NCI-H1417 treated with DMSO at 0.1 percent for 48 hours (cell line): ENCODE measurements around the gene PHACTR1.

Experiments used
- DNase-seq: peaks from one replicate; lab custom pipeline; 2025; lab: John Stamatoyannopoulos, UW

Gene PHACTR1

DNA sequence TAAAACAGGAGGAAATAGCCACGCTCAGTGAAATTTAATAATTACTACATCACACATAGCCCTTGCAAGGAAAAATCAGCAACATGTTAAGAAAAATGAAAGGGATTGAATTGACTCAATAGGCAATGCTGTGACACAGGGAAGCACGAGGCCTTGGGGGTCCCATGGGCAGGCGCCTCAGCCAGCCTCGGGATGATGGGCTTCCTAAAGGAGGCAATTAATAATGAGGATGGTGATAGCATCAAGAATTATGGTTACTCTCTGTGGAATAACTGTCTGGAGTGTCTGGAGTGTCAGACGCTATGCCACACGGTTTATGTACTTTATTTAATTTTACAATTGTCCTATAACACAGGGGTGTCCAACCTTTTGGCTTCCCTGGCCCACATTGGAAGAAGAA is 481.6 kb downstream of the PHACTR1 start:
- DNase-seq, result no peak

DNA sequence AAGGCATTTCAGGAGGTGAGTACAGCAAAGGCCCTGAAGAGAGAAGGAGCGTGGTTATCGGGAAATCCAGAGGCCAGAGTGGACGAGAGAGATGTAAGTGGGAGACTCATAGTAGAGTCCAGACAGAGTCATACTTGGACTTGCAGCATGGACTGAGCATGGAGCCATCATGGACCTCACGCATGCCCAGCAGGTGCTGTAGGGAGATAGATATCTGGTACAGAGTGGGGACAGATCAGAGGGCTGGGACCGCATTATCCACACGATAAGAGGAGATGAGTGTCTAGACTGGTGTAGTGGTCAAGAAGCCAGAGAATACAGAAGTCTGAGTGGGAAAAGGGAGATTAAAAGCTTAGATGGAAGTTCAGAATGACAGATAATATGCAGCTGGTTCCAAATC is 484.8 kb downstream of the PHACTR1 start:
- DNase-seq, result no peak

DNA sequence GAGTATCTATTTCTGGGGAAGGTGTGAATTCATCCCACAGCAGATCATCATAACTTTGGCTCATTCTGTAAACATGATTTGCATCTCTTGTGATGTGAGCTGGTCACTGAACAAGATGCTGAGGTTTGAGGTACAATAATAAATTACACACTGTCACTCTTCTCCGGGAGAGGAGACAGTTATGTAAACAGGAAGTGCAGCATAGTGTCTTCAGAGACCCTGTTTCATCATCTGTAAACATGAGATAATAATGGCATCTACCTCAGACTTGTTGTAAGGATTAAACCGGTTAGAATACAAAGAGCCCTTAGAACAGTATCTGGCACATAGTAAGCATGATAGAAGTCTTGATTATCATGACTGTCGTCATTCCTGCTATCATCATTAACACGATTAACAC is 486.6 kb downstream of the PHACTR1 start:
- no peak for DNase-seq

DNA sequence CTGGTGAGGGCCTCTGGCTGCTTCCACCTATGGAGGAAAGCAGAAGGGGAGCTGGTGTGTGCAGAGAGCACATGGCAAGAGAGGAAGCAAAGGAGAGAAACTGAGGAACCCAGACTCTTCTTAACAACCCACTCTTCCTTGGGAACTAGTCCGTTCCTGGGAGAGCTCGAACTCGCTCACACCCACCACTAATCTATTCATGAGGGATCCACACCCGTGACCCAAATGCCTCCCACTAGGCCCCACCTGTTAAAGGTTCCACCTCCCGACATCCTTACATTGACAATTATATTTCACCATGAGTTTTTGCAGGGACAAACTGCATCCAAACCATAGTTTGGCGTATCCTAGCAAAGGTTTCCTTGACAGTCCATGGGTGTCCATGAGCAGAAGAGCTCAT is 488.5 kb downstream of the PHACTR1 start:
- no peak for DNase-seq

DNA sequence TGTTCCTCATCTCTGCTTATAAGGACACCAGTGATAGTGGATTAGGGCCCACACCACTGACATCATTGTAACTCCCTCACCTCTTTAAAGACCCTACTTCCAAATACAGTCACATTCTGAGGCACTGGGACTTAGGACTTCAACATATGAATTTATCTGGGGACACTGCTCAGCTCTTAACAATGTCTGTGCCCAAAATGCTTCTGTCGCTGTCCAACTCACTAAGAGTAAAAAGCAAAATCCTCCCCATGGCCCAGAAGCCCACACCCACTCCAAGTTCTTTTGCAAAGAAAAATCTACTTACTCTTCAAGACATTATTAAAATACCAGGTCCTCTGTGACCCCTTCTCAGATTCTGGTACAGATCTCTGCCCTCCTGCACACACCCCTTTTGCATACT is 495.5 kb downstream of the PHACTR1 start:
- DNase-seq, result no peak

DNA sequence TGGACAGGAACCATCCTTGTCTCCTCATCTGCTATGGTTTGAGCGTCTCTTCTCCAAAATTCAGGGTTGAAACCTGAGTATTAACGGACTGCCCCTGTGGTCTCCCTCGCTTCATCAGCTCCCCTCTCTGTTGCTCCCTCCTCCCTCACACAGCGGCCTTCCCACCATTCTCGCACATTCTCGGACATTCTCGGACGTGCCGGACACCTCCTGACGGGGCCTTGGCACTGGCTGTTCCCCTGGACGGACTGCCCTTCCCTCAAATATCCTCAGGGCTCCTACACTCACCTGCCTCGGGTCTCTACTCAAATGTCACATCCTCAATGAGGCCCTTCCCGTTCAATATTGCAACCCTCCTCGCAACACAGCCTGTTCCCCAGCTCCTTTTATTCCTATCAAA is 496.0 kb downstream of the PHACTR1 start:
- DNase-seq, result no peak

DNA sequence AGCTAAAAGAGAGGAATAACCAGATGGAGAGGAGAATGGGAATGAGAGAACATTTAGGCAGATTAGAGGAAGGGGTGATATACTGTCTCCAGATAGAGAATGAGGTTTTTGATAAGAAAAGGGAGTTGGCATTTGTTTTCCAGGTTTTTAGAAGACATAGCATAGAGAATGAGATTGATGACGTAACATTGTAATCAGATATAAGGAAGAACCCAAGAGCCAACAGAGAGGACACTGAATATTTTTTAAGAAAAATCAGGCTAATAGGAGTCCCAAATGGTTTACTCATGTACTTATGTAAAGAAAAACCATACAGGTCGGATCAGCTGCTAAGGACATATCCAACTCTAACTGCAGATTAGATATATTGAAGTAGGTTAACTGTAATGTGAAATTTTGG is 498.8 kb downstream of the PHACTR1 start:
- DNase-seq, result no peak

DNA sequence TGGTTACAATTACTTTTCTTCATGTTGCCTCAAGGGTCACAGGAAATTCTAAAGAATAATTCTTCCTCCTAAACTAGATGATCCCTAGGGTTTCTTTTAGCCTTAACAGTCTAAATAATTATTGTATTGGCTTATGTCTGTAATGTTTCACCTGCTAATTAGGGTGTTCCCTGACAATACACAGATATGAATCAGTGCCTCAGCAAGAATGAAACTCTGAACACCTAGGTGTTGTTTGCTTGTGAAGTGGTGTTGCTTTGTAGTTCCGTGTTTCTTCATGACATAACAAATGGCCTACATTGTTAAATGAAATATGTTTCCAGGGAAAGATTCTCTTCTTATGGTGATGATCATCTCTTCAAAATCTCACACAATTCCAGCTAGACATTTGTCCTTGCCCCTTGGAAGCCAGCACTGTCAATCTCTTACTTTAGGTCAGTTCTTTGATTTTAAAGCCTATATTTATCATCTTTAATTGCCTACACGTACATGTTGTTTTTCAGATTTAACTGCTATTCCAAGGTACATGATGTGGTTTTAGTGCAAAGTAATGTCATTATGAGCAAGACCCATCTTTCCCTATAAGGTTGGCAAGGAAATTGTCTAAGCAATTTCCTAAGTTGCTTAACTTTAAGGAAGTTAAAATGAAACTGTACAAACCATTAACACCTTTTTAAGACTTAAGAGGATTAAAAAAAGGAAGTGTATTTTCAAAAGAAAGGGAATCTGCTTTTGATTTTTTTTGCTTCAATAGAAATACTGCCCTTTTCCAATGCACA is 499.9 kb downstream of the PHACTR1 start:
- DNase-seq, result peak; percentile 44

DNA sequence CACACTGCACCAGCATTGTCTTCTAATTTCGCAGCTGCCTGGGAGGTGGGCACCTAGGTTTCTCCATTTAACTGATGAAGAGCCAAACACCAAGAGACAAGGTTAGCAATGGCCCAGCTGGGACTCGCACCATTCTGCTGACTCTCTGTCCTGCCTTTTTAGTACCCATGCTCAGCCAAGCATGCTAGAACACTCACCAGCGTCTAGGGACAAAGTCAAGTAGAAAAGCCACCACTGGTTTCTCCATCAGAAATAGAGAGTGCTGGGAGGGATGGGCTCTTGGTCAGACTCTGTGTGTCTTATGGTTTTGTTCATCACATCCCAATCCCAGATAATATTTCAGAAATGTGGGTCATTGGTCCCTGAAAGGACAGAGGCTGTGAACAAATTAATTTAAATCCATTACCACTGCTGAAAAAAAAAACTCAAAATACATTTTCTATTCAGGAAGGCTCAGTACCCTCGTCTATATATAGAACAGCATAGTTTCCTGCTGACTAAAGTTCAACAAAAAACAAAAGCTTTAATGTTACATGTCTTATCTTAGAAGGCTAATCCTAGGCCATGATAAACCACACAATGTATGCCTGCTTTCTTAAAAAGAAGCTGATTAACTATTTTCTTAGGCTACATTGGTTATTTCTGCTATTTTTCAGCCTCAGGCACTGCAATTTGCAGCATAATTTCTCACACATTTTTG is 500.8 kb downstream of the PHACTR1 start:
- DNase-seq, result no peak

DNA sequence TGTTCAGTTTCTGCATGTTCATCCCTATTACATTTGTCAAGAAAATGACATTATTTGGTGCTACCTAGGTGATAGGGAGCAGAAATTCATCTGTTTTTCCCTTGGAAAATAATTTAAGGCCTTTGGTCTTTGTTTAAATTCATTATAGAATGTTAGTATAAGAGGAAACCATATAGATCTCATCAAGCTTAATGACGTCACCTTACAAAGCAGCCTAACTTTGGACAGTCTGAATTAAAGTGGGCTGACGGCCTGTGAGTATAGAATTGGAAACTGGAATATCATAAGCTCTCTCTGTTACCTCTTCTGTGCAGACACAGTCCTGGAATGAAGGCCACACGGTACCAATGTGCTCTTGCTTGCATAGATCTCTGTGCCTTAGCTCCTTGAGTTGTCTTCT is 503.7 kb downstream of the PHACTR1 start:
- DNase-seq, result no peak

DNA sequence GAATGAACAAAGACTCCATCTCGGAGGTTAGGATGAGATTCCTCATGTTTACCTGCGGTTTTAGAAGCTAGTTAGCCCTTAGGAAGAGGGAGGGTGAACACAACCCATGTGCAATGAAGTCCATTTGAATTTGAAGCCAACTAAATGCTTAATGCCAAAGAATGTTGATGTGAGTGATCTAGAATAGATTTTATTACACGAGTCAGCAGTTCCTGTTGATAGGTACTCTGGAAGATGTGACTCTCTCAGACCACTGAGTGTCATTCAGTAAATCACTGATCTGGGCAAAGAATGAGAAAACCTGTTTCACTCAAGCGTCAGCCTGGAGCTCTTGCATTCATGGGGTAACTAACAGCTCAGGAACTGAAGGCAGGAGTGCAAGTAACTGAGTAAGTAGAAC is 505.5 kb downstream of the PHACTR1 start:
- no peak for DNase-seq

DNA sequence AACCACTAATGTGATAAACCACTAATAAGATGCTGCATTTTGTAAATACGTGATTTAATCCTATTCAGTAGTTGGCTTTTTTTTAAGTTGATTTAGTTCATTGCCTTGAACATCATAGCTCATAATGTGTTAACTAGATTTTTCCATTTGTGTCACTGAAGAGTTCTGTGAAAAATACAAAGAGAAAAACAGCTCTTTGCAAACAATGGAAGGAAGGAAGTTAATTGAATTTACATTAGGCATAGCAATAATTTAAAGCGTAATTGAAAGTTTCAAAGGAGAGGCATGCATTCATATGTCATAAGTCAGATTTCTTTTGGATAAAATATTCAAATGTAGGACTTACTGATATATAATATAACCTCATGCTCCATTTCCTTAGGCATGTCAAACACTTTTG is 509.5 kb downstream of the PHACTR1 start:
- no peak for DNase-seq

DNA sequence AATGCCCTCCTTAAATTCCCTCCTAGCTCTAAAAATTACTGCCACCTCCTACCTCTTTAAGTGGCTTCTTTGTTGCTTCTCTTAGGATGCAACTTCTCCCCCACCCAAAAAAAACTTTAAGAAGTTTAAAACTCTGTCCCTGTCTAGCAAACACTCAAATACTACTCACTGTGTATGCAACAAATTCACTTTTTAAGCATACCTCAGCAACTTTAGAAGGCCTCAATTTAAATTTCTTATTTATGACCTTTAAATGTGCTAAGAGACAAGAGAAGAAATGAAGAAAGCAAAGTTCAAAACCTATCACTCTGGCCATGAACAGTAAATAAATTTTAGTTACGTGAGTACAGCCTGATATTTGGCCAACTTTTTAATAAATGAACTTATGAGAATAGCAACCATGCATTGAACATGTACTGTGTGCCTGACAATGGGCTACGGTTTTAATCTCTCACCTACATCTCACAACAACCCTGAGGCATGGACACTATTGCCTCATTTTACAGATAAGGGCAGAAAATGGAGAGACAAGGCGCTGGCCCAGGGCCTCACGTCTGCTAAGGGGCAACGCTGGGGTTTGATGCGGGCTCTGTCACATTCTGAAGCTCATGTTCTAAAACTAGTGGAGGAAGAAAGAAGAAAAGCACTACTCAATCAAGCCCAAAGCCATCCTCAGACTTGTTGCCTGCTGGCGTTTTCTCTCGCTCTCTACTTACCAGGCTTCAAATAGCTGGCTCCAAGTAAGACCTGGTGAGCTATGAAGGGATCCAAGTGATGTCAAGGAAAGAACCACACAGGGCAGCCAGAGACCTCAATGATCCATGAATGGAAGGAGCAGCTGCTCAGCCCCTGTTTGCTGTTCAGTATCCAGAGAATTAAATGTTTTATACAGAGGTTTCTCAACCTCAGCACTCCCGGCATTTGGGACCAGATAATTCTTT is 512.0 kb downstream of the PHACTR1 start:
- DNase-seq, result no peak

DNA sequence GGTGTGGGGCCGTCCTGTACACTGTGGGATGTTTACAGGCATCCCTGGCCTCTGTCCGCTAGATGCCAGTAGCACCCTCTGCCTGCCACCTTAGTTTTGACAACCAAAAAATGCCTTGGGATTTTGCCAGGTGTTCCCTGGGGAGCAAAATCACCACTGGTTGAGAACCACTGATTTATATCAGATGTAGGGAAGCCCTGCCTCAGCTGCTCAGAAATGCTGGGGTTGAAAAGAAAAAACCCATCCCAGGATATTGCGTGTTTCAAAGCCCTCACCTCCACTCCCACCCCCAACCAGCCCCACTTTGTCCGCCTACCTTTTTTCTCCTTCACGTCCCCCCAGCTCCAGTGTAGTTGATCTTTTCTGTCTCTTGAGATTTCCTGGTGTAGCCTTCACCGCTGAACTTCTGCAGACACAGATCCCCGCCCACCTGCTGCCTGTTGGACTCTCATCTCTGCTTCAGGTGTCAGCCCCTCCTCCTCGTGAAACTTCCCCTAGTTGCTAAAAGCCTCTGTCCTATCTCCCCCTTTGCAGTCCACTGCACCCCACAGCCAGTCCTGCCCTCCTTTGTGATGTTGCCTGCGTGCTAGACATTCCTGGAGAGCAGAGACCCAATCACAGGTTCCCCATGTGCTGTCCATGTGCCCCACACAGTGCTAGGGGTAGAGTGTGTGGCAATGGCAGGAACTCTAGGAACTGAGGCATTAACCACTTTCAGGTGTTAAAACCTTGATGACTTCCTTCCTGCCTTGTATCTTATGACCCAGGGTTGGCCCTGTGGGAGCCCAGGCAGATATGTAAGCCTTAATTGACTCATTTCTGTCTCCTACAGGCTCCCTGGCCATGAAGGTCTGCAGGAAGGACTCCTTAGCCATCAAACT is 512.9 kb downstream of the PHACTR1 start:
- DNase-seq, result no peak

DNA sequence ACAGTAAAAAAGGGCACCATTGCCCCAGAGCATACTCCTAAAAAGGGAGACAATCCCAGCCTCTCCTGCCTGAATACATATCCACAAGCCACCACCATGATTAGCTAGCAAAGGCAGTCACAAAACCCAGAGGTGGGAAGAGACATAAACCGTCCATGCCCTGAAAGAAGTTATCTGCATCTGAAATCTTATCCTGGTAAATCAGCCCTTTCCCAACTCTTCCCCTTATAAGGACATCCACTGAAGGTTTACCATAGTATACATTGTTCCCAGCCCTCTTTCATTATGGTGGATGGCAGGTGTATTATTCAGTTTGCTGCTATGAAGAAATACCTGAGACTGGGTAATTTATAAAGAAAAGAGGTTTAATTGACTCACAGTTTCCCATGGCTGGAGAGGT is 516.5 kb downstream of the PHACTR1 start:
- DNase-seq, result no peak

DNA sequence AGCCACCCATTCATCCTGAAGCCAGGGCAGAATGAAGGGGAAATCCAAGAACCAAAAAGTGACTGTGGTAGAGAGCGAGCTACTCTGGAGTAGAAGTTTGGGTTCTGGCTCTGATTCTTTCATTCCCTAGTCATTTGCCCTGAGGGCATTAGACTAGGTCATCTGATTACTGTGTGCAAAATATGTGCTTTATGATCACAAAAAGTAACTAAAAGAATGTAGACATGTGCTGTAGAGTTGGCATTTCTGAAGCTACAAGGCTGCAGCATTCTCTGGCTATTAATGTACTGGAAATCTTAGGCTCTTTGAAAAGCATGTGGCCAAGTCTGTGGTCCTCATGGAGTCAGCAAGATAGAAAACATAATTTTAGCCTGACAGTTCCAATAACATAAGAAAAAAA is 517.6 kb downstream of the PHACTR1 start:
- DNase-seq, result no peak

DNA sequence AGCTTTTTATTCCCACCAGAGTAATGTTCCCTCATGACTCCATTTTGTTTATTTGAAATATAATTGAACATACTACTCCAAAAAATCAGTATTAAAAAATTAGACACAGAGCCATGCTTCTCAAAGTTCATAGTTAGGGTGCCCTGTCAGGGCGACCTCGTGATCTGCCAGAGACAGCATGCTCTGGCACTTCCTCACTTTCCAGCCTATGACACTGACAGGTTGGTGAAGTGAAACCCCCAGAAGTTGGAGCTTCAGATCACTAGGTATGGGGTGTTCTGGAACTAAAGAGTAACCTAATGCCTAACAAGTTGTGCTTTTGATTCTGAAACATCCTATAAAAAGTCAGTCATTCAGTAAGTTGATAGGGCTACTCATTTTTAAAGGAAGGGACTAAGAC is 518.8 kb downstream of the PHACTR1 start:
- DNase-seq, result no peak

DNA sequence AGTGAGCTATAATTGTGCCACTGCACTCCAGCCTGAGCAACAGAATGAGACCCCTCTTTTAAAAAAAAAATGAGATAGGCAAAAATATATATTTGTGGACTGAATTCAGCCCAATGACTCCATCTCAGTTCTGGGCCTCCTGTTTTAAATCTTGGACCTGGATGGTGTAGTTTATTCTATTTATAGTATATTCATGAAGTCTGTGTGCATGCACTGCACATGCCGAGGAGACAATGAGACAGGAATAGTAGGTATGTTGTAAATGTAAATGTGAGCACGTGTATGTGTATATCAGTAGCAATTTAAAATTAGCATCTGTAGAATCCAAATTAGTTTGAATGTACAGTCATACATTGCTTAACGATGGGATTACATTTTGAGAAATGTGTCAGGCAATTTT is 520.8 kb downstream of the PHACTR1 start:
- DNase-seq, result no peak

DNA sequence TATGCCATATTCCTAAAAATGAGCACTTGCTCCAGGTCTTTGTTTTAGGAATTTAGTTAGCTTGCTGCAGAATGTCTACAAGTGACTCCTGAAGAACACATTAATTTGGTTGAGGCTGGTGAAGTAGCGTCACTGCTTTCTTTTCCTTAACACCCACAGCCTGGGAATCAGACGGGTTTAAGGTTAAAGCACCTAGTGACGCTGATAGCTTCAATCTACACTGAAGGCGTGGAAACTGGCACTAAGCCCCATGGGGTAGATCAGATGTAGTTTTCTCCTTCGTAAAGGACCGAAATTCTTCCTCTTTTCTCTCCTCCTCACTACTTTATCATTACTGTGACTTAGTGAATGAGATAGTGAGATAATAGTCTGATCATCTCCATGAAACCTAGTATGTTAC is 521.5 kb downstream of the PHACTR1 start:
- no peak for DNase-seq

DNA sequence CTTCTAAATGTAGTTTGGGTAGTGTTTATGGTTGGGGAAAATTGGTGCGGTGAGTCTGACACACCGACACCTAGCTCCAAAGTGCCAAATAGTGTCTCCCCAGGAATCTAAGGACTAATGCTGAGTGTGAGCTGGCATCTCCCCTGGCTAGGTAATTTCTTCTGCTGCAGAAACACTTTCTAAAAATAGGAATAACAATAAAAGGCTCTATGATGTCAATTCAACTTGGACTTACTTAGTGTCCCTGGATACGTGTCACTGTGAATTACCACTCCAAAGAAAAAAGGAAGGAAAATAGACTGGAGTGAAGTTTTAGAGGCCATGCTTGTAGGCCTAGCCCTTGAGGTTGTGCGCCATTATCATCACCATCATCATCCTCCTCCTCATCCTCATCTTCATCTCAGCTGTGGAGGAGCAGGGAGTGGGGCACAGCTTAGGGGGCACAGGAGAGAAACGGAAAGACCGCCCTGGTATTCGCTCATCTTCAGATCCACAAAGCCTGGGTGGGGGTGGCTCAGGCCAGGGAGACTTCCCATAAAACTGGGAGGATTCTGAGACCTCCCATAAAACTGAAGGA is 522.2 kb downstream of the PHACTR1 start:
- DNase-seq, result no peak
